ENCODE measurements around the gene DSEL. TPM values are rescaled to one million over a fixed set of nuclear protein-coding genes. Genes with fewer than 3 reads are reported as not detected.

DSEL gene
- total RNA-seq, 1 experiment from 2014 or later, result 0.05 TPM

- ChIA-PET RAD21 (ENCODE audit: low non-redundant PET in 1 of 2, low total read pairs in 2 of 2, uncharacterized antibody in 2 of 2, unreplicated experiment in 2 of 2) (no interaction called here), CTCF (no interaction called here), POLR2A (no interaction called here)
- H3K9me2 ChIP-seq (ENCODE audit: insufficient read depth), result no peaks in the 10 kb centered on the region
- no TSS peak for BruUV-seq (replicated peaks)
- H3K4me2 ChIP-seq (ENCODE audit: low read length), result no peak overlapping the region
- H3K4me1 ChIP-seq (ENCODE audit: control insufficient read depth in 1 of 2, insufficient read depth in 2 of 2, low read length in 2 of 2), result no peaks in the 10 kb centered on the region
- peaks cover 4 to 8% of the 10 kb centered on the region in 2 experiments; a peak in 2 of 4 replicates for H3K9me3 ChIP-seq (ENCODE audit: control insufficient read depth in 1 of 2, insufficient read depth in 1 of 2, low read depth in 1 of 2, low read length in 2 of 2)
- ATAC-seq (no peak), DNase-seq (ENCODE audit: low read depth, low spot score) (no peak)
- H3K9ac ChIP-seq (ENCODE audit: low read length), result no peak overlapping the region
- H2AFZ ChIP-seq (ENCODE audit: low read depth, low read length, poor library complexity, severe bottlenecking), result no peak overlapping the region
- H3K79me2 ChIP-seq (ENCODE audit: insufficient read depth, low read length), result no peaks in the 10 kb centered on the region
- no peaks in the 10 kb centered on the region for H3K27me3 ChIP-seq (ENCODE audit: insufficient read depth, low read length)
- H3K36me3 ChIP-seq (ENCODE audit: control insufficient read depth in 1 of 2, insufficient read depth in 2 of 2, low read length in 2 of 2), result no peaks in the 10 kb centered on the region
- H3K27ac ChIP-seq (ENCODE audit: low read depth, low read length), result no peak overlapping the region
- H3K4me3 ChIP-seq (replicated peaks in 1 of 2; ENCODE audit: low read depth in 1 of 2, low read length in 2 of 2), result no peak overlapping the region
- no peaks in the 10 kb centered on the region for H4K20me1 ChIP-seq (ENCODE audit: insufficient read depth)
- TF ChIP-seq YY1 (IDR thresholded peaks at IDR 0.05; ENCODE audit: extremely low read depth, insufficient replicate concordance, low read depth, low read length) (no peak), ATF3 (IDR thresholded peaks at IDR 0.05) (no peak), ZNF274 (IDR thresholded peaks at IDR 0.05; ENCODE audit: low read depth, low read length) (no peak), CEBPB (IDR thresholded peaks at IDR 0.05; ENCODE audit: low read depth) (no peak), ZBTB33 (IDR thresholded peaks at IDR 0.05; ENCODE audit: extremely low read depth, insufficient replicate concordance, low read length) (no peak), MAX (IDR thresholded peaks at IDR 0.05) (no peak), FOSL1 (IDR thresholded peaks at IDR 0.05; ENCODE audit: low read depth) (no peak), CTCF (IDR thresholded peaks at IDR 0.05 in 2 of 3, conservative IDR thresholded peaks at IDR 0.05 in 1 of 3; ENCODE audit: borderline replicate concordance in 1 of 3, insufficient read depth in 1 of 3, low read depth in 2 of 3, low read length in 2 of 3) (no peak), REST (IDR thresholded peaks at IDR 0.05; ENCODE audit: low read depth) (no peak), TCF7L2 (IDR thresholded peaks at IDR 0.05; ENCODE audit: borderline replicate concordance, extremely low read depth, insufficient read depth, insufficient read length) (no peak), CBX3 (IDR thresholded peaks at IDR 0.05; ENCODE audit: low read depth) (no peak), ELF1 (IDR thresholded peaks at IDR 0.05; ENCODE audit: borderline replicate concordance, low read depth) (no peak), RAD21 (IDR thresholded peaks at IDR 0.05; ENCODE audit: low read depth) (no peak), SRF (IDR thresholded peaks at IDR 0.05; ENCODE audit: low read depth) (no peak)
- intact Hi-C loops (cut with micrococcal nuclease), result no loop called here
Measured at GRCh38 chr18:67540559-67540958, 24.0 kb upstream of the DSEL start.
